GM18909 (cell line): Measurements from ENCODE around the gene CEP112.
"Not testable (repeated sequence)": the region's sequence is repeated elsewhere in the genome, so short reads cannot be mapped to it uniquely, and the experiment has no call there.

Experiments used
- ATAC-seq: cut with Tn5 transposase; IDR thresholded peaks from one replicate; pipeline ENCODE4 v1.9.1; 2021; ENCODE audit warnings: mild to moderate bottlenecking; ENCODE audit not compliant: unreplicated experiment, poor library complexity

CEP112 gene

GRCh38 chr17:66087073-66087472, 104.9 kb downstream of the CEP112 start:
- no peak for ATAC-seq

DNA sequence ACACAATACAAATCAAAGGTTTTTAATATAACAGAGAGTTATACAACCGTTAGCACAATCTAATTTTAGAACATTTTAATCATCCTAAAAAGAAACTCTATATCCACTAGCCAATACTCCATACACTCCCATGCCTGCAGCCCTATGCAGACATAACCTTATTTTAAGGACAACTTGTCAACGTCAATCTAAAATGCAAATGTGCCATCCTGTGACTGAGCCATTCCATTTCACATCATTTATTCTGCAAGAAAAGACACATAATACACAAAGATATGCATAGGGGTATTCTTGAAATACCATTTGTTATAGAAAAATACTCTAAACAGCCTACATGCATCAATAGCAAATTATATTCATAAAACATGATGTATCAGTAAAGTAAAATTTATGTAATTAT, 106.7 kb downstream of the CEP112 start:
- ATAC-seq = no peak

- ATAC-seq = not testable (repeated sequence)
Measured at GRCh38 chr17:66080670-66081069, 111.3 kb downstream of the CEP112 start.

GRCh38 chr17:66076546-66077190, 115.3 kb downstream of the CEP112 start:
- no peak for ATAC-seq

GRCh38 chr17:66073384-66073783, 118.5 kb downstream of the CEP112 start:
- ATAC-seq = no peak

DNA sequence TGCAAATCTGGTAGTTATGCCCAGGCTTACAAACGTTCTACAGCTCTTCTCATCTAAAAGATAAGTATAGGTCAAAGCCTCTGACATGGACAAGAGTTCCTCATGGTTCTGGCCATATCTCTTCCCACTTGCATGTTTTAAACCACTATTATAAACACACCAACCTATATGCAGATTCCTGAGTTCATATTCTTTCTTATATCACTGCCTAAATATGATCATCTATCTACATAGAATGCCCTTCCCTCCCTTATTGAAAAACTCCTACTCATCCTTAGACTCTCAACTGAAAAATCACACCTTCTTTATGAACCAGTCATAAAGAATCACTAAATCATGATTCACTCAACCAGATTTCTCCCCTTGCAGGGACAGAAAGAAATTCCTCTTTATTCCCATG, 128.2 kb downstream of the CEP112 start:
- ATAC-seq = no peak

- no peak for ATAC-seq
Measured at GRCh38 chr17:66056148-66056547, 135.8 kb downstream of the CEP112 start.

DNA sequence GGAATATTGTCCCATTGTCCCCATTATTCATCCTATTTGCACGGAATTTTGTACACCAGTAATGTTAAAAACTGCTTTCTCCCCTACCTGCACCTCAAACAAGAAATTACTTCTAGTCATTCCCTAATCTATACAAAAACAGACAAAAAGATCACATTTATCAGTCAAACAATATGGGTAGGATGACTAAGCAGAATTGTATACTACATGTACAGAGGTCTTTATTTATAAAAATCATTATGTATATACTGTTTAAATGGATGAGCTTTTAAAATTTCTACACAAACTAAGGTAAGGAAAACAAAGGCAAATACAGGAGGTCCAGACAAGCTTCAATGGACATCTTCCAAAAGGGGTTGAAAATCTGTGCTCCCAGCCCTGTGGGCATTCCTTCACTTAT, 137.7 kb downstream of the CEP112 start:
- ATAC-seq = no peak

GRCh38 chr17:66044083-66044482, 147.8 kb downstream of the CEP112 start:
- no peak for ATAC-seq

DNA sequence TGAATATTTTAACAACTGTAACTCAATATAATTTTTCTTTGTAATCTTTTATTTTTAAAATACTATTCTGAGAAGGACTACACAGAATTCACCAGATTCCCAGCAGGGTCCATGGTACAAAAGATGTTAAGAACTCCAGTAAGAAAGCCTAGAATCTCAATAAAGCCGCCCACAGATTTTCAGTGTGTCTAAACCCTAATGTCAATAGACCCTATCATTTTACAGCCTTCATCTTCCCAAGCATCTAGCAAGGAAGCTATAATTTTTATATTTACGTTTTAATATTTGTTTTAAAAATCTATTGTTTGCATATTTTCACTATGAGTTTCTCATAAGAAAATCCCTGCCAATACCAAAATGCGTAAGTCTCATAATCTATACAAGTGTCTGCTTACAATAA, 148.5 kb downstream of the CEP112 start:
- no peak for ATAC-seq

- ATAC-seq = no peak
Measured at GRCh38 chr17:66040402-66040801, 151.5 kb downstream of the CEP112 start.

DNA sequence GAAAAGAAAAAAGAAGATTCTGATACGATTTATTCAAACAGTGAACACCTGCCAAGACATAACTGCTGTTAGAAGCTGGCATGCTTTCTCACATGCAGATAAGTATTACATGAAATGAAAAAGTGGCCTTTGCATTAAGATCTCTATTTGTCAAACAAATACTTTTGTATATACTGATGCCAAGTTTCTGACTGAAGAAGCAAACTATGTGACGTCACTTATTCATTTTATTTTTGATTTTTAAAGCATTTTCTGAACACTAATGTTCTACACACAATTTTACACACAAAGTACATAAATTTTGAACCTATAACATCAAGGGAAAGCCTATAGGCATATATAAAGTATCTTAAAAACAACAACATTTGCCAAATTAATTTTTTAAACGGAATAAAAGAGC, 153.8 kb downstream of the CEP112 start:
- ATAC-seq = no peak

- ATAC-seq = no peak
Measured at GRCh38 chr17:66037221-66037620, 154.7 kb downstream of the CEP112 start.

GRCh38 chr17:66032082-66032712, 159.7 kb downstream of the CEP112 start:
- ATAC-seq = no peak

GRCh38 chr17:66025551-66025950, 166.4 kb downstream of the CEP112 start:
- no peak for ATAC-seq

- ATAC-seq = no peak
Measured at GRCh38 chr17:66021757-66022156, 170.2 kb downstream of the CEP112 start.

- ATAC-seq = no peak
Measured at GRCh38 chr17:66018786-66019185, 173.1 kb downstream of the CEP112 start.

DNA sequence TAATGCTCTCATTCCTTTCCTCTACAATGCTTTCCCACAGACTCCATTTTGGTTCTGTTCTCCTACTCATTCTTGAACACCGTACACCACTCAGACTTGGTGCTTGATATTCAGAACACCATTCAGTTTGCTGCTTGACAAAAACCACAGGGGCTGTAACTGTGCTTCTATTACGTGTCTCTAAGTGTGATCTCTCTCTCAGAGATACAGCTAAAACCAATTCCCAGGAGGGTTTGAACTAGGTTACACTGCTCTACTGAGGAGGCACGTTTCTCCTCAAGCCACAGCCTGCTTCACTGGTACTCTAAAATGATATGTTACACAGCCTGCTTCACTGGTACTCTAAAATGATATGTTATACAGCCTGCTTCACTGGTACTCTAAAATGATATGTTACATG, 175.7 kb downstream of the CEP112 start:
- ATAC-seq = no peak

- ATAC-seq = no peak
Measured at GRCh38 chr17:66008680-66009079, 183.3 kb downstream of the CEP112 start.

- no peak for ATAC-seq
Measured at GRCh38 chr17:66006654-66007053, 185.3 kb downstream of the CEP112 start.

DNA sequence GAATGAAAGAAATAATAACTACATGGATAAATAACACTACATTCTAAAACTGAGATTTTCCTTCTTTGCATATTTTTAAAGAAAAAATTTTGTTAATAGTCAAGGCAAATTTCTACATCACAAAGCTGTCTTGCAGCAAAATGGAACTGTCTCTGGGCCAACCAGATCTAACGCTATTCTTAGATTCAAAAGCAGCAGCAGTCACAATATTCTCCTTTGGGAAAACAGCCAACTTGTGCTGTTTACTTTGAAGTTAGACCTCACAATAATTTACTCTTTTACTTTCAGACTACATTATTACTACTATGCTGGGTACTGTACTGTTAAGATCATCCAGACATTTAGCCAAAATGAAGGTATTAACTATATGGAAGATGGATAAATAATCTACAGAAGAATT, 189.1 kb downstream of the CEP112 start:
- ATAC-seq = no peak

DNA sequence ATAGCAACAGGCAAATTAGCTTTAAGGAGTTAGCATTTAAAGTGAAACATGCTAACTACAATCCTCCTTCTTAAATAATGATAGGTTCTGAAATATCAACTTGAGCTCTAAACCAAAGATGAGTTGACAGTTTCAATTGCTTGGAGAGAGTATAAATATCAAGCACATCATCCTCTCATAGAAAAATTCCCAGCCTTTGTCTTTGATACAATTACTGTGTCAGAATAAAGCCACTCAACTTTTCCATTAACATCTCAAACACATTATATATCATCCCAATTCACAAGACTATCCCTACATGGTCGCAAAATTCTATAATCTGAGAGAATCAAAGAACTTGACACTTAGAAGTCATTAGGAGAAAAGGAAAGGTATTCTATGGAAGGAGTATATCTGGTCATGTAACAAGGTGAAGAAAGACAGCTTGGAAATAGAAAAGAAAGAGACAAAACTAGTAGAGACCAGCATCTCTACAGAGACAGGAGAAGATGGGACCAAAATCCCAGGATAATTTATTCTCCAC, 189.8 kb downstream of the CEP112 start:
- ATAC-seq = no peak
